Kidney epithelial cell (primary cell): Measurements from ENCODE around the gene KIAA1958. TPM values are rescaled to one million over a fixed set of nuclear protein-coding genes. Genes with fewer than 3 reads are reported as not detected.

ENCODE experiments used
- DNase-seq: peaks from one replicate; pipeline ENCODE4 v3.0.0-alpha.2; 2010; ENCODE audit warnings: low read depth
- H3K27me3 ChIP-seq: 2 replicates; pipeline ENCODE4 v1.6.0; 2011; ENCODE audit warnings: low read length; ENCODE audit not compliant: control insufficient read depth, insufficient read depth
- H3K36me3 ChIP-seq: 2 replicates; pipeline ENCODE4 v1.5.1; 2011; ENCODE audit warnings: low read length; ENCODE audit not compliant: control insufficient read depth, insufficient read depth
- H3K4me3 ChIP-seq: 2 replicates; pipeline ENCODE4 v1.5.1; 2011; ENCODE audit warnings: low read depth, mild to moderate bottlenecking, control low read depth, low read length
- total RNA-seq: library from RNA; depleted of rRNA; stranded (reverse); fragments of >200 nt; gene quantifications from 2 replicates; pipeline ENCODE4 v1.2.3, GENCODE V29; 2015
- TF ChIP-seq, protein P1 (sequence below): IDR thresholded peaks from 2 replicates; pipeline ENCODE4 v1.5.1; 2011; ENCODE audit warnings: mild to moderate bottlenecking, moderate library complexity, low read length, control low read depth, inconsistent platforms; ENCODE audit not compliant: insufficient read depth, poor library complexity, severe bottlenecking

KIAA1958 gene
- total RNA-seq, 1 donor from 2014 or later: 7.5 TPM

DNA sequence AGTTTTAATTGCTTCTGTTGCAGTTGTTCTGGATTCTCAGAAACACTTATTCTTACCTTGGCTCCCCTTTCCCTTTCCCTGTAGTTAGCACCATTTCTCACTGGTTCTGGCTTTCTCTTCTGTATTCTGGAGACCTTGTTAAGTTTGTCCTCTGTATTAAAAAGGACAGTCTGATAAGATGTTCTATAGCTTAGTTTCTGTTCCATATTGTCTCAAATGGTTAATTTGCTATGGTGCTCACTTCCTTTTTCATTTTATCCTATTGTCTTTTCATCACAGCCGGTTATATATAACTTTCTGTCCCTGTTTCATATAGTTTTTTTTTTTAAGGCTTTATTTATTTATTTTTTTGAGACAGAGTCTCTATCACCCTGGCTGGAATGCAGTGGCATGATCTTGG, 41.4 kb upstream of the KIAA1958 start:
- no peaks in the 10 kb centered on the region for H3K36me3 ChIP-seq
- no peak for DNase-seq
- TF ChIP-seq, protein P1, sequence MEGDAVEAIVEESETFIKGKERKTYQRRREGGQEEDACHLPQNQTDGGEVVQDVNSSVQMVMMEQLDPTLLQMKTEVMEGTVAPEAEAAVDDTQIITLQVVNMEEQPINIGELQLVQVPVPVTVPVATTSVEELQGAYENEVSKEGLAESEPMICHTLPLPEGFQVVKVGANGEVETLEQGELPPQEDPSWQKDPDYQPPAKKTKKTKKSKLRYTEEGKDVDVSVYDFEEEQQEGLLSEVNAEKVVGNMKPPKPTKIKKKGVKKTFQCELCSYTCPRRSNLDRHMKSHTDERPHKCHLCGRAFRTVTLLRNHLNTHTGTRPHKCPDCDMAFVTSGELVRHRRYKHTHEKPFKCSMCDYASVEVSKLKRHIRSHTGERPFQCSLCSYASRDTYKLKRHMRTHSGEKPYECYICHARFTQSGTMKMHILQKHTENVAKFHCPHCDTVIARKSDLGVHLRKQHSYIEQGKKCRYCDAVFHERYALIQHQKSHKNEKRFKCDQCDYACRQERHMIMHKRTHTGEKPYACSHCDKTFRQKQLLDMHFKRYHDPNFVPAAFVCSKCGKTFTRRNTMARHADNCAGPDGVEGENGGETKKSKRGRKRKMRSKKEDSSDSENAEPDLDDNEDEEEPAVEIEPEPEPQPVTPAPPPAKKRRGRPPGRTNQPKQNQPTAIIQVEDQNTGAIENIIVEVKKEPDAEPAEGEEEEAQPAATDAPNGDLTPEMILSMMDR: no peak
- H3K27me3 ChIP-seq: no peaks in the 10 kb centered on the region
- no peak overlapping the region for H3K4me3 ChIP-seq

DNA sequence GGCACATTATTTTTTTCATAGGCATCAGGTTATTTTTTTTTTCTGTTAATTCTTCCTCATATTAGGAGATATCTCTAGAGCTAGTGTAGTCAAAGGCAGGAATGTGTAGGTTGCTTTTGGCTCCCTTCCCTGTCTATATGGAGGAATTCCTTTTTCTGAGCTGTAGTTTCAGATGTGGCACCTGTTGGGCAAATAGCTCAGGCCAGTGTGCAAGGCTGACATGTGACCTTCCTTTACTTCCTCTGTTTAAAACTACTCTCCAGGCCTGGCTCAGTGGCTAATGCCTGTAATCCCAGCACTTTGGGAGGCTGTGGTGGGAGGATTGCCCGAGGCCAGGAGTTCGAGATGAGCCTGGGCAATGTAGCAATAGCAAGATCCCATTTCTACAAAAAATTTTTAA, 40.5 kb upstream of the KIAA1958 start:
- Histone ChIP-seq H3K4me3 (no peak overlapping the region), H3K27me3 (no peaks in the 10 kb centered on the region), H3K36me3 (no peaks in the 10 kb centered on the region)
- no peak for DNase-seq
- TF ChIP-seq, protein P1: no peak

DNA sequence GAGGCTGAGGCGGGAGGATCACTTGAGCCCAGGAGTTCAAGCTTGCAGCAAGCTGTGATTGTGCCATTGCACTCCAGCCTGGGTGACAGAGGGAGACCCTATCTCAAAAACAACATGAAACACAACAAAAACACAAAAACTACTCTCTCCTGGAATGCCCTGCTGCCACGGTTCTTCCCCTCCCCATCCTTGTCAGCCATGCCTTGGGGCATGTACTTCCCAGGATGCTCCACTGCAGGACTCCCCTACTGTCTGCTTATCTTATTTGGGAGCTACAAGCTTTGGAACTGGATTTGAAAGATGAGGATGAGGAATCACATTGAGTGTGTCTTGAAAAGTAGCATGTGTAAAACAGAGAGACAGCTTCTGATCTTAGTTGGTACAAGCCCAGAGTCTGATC, 40.1 kb upstream of the KIAA1958 start:
- TF ChIP-seq, protein P1: no peak
- H3K27me3 ChIP-seq: no peaks in the 10 kb centered on the region
- no peak for DNase-seq
- no peak overlapping the region for H3K4me3 ChIP-seq
- H3K36me3 ChIP-seq: no peaks in the 10 kb centered on the region

DNA sequence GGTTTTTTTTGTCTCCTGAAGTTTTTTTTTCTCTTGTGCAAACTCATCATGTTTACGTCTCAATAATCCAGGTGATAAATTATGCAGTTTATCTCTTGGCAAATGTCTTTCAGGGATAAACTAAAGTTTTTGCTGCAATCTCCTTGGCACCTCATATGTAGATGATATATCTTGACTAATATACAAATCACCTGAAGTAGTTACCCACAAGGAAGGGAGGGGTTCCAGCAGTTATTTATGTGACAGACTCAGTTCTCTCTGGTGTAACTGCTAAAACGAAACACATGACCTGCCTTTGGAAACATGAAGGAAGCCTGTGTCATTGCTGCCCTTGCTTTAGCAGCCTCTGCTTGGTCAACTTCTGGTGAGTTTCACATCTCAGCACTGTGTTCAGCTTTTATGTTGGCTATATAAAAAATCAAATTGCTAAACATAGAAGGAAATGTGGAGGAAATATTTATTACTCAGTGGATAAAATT, 39.3 kb upstream of the KIAA1958 start:
- Histone ChIP-seq H3K4me3 (no peak overlapping the region), H3K36me3 (no peaks in the 10 kb centered on the region), H3K27me3 (no peaks in the 10 kb centered on the region)
- TF ChIP-seq, protein P1: no peak
- no peak for DNase-seq

DNA sequence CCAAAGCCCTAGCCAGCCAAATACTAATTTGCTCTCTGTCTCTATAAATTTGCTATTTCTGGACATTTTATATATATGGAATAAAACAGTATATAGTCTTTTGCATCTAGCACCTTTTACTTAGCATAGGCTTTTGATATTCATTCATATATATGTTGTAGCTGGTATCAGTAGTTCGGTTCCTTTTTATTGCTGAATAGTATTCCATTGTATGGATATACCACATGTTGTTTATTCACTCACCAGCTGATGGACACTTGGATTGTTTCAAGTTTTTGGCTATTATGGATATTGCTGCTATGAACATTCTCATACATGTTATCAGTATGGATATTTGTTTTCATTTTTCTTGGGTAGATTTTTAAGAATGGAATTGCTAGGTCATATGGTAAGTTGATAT, 23.8 kb upstream of the KIAA1958 start:
- TF ChIP-seq, protein P1: no peak
- H3K4me3 ChIP-seq: no peak overlapping the region
- DNase-seq: no peak
- peaks cover 1% of the 10 kb centered on the region for H3K36me3 ChIP-seq
- H3K27me3 ChIP-seq: no peaks in the 10 kb centered on the region

DNA sequence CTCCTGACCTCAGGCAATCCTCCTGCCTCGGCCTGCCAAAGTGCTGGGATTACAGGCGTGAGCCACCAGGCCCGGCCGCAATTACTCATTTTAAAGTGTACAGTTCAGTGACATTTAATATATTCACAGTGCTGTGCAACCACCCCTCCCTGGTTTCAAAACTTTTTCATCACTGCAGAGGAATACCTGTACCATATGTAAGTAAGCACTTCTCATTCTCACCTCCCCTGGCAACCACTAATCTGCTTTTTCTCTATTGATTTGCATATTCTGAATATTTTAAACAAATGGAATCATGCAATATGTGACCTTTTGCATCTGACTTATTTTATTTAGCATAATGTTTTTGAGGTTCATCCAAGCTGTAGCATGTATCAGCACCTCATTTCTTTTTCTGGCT, 21.3 kb upstream of the KIAA1958 start:
- TF ChIP-seq, protein P1: no peak
- H3K4me3 ChIP-seq: no peak overlapping the region
- peaks cover 1% of the 10 kb centered on the region for H3K36me3 ChIP-seq
- H3K27me3 ChIP-seq: no peaks in the 10 kb centered on the region
- no peak for DNase-seq
